Esophagus muscularis mucosa (tissue), 4 donors: ENCODE data around the gene GALK2.

ENCODE experiments used
- EP300 ChIP-seq: sonication (generic); formaldehyde crosslinking; IDR thresholded peaks from one replicate; pipeline ENCODE4 v1.6.1; 2017; ENCODE audit warnings: antibody characterized with exemption
- POLR2AphosphoS5 ChIP-seq, 2 donors: sonication (generic); formaldehyde crosslinking; IDR thresholded peaks; one replicate each; pipeline ENCODE4 v1.6.1; 2017; ENCODE audit warnings: antibody characterized with exemption in 2 of 2
- TF ChIP-seq, protein P1 (sequence below), 3 experiments: fragments of 200-600 bp in 2 of 3; fragments of 450-650 bp in 1 of 3; sonication (generic) in 2 of 3; IDR thresholded peaks; one replicate each; pipeline ENCODE4 v1.5.1; 2017 to 2019; ENCODE audit warnings: antibody characterized with exemption in 3 of 3, mild to moderate bottlenecking in 2 of 3, moderate library complexity in 1 of 3

DNA sequence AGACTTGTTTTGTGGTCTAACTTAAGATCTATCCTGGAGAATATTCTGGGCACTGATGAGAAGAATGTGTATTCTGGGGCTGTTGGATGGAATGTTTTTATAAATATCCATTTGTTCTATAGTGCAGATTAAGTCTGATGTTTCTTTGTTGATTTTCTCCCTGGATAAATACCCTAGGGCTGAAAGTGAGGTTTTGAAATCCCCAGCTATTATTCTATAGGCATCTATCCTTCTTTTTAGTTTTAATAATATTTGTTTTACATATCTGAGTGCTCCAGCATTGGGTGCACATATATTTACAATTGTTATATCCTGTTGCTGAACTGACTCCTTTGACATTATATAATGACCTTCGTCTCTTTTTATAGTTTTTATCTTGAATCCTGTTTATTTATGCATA lies 42.9 kb downstream of the GALK2 start:
- TF ChIP-seq, protein P1, sequence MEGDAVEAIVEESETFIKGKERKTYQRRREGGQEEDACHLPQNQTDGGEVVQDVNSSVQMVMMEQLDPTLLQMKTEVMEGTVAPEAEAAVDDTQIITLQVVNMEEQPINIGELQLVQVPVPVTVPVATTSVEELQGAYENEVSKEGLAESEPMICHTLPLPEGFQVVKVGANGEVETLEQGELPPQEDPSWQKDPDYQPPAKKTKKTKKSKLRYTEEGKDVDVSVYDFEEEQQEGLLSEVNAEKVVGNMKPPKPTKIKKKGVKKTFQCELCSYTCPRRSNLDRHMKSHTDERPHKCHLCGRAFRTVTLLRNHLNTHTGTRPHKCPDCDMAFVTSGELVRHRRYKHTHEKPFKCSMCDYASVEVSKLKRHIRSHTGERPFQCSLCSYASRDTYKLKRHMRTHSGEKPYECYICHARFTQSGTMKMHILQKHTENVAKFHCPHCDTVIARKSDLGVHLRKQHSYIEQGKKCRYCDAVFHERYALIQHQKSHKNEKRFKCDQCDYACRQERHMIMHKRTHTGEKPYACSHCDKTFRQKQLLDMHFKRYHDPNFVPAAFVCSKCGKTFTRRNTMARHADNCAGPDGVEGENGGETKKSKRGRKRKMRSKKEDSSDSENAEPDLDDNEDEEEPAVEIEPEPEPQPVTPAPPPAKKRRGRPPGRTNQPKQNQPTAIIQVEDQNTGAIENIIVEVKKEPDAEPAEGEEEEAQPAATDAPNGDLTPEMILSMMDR (IDR thresholded peaks at IDR 0.05): no peak
- no peak for TF ChIP-seq EP300
- no peak for TF ChIP-seq POLR2AphosphoS5 (IDR thresholded peaks at IDR 0.05)
